Measurements from ENCODE around the gene MXD3. TPM values are rescaled to one million over a fixed set of nuclear protein-coding genes. Genes with fewer than 3 reads are reported as not detected.

The MXD3 gene
- total RNA-seq, 1 donor from 2014 or later, result 31.1 TPM

Other genes with a start within 250 kb of the MXD3 start
- gene FGFR4, start 225.0 kb downstream of the MXD3 start, total RNA-seq (ENCODE audit: low replicate concordance), result 8.2 and 41.3 TPM in 2 replicates
- gene NSD1, start 178.1 kb downstream of the MXD3 start, total RNA-seq (ENCODE audit: low replicate concordance), result 61.3 and 114 TPM in 2 replicates
- gene RAB24, start 8.2 kb downstream of the MXD3 start, total RNA-seq (ENCODE audit: low replicate concordance), result 4.3 and 15.1 TPM in 2 replicates
- gene PRELID1, start 8.1 kb downstream of the MXD3 start, total RNA-seq (ENCODE audit: low replicate concordance), result 133 and 206 TPM in 2 replicates
- 96.5 and 116 TPM in 2 replicates for gene LMAN2, start 39.8 kb upstream of the MXD3 start, total RNA-seq (ENCODE audit: low replicate concordance)
- gene RGS14, start 46.0 kb upstream of the MXD3 start, total RNA-seq (ENCODE audit: low replicate concordance), result 3.2 and 19.0 TPM in 2 replicates
- gene SLC34A1, start 72.5 kb upstream of the MXD3 start, total RNA-seq (ENCODE audit: low replicate concordance), result not detected in 2 replicates
- not detected in 2 replicates for gene PFN3, start 88.8 kb upstream of the MXD3 start, total RNA-seq (ENCODE audit: low replicate concordance)
- 2.0 TPM in 1 of 2 replicates, not detected in the other for gene F12, start 97.7 kb upstream of the MXD3 start, total RNA-seq (ENCODE audit: low replicate concordance)
- gene GRK6, start 114.8 kb upstream of the MXD3 start, total RNA-seq (ENCODE audit: low replicate concordance), result 24.0 and 50.6 TPM in 2 replicates
- gene PRR7, start 134.9 kb upstream of the MXD3 start, total RNA-seq (ENCODE audit: low replicate concordance), result 4.5 and 31.7 TPM in 2 replicates
- gene DBN1, start 161.7 kb upstream of the MXD3 start, total RNA-seq (ENCODE audit: low replicate concordance), result 113 and 338 TPM in 2 replicates
- 38.7 and 208 TPM in 2 replicates for gene PDLIM7, start 185.7 kb upstream of the MXD3 start, total RNA-seq (ENCODE audit: low replicate concordance)
- gene DOK3, start 197.9 kb upstream of the MXD3 start, total RNA-seq (ENCODE audit: low replicate concordance), result 0.54 and 0.93 TPM in 2 replicates
- 60.7 and 118 TPM in 2 replicates for gene DDX41, start 205.1 kb upstream of the MXD3 start, total RNA-seq (ENCODE audit: low replicate concordance)
- gene FAM193B, start 242.7 kb upstream of the MXD3 start, total RNA-seq (ENCODE audit: low replicate concordance), result 42.5 and 78.5 TPM in 2 replicates

All from neural progenitor cell (in vitro differentiated cells).